Brain microvascular endothelial cell (primary cell): Measurements from ENCODE around the gene SACM1L.
"Not testable (repeated sequence)": the region's sequence is repeated elsewhere in the genome, so short reads cannot be mapped to it uniquely, and the experiment has no call there.

Source experiments
- DNase-seq: peaks from one replicate; pipeline ENCODE4 v3.0.0-alpha.2; 2020
- H3K27ac ChIP-seq: fragments of 250-450 bp; sonication (Bioruptor Pico); 2 replicates; pipeline ENCODE4 v1.5.1; 2020; ENCODE audit warnings: mild to moderate bottlenecking, moderate library complexity
- H3K27me3 ChIP-seq: fragments of 250-450 bp; sonication (Bioruptor Pico); replicated peaks from 2 replicates; pipeline ENCODE4 v1.5.1; 2020; ENCODE audit warnings: mild to moderate bottlenecking
- H3K36me3 ChIP-seq: fragments of 250-450 bp; sonication (Bioruptor Pico); replicated peaks from 2 replicates; pipeline ENCODE4 v1.5.1; 2020; ENCODE audit warnings: mild to moderate bottlenecking
- H3K4me3 ChIP-seq: 2 replicates; pipeline ENCODE4 v1.5.1; 2011; ENCODE audit warnings: low read depth, mild to moderate bottlenecking, control low read depth, low read length, moderate library complexity
- CTCF ChIP-seq: IDR thresholded peaks from 2 replicates; pipeline ENCODE4 v1.5.1; 2011; ENCODE audit warnings: low read depth, mild to moderate bottlenecking, moderate library complexity, low read length, control low read depth, inconsistent platforms; ENCODE audit errors: missing control alignments
- in situ Hi-C: cut with HindIII; loops from 2 replicates; pipeline ENCODE4 v1.10.0; 2017; ENCODE audit warnings: low sequenced_read_pairs, low pct_ligation_motif_present

Gene SACM1L

GRCh38 chr3:45683417-45684326 is 5.5 kb upstream of the SACM1L start:
- DNase-seq: no peak
- no peak overlapping the region for H3K27ac ChIP-seq
- TF ChIP-seq CTCF: no peak

GRCh38 chr3:45684327-45684892 is 4.8 kb upstream of the SACM1L start:
- in situ Hi-C loops: no loop called here
- TF ChIP-seq CTCF: no peak
- no peak for DNase-seq

More at GRCh38 chr3:45683417-45684326, 5.5 kb upstream of the SACM1L start:
- H3K27me3 ChIP-seq: no peaks in the 10 kb centered on the region
- in situ Hi-C loops: no loop called here
- H3K4me3 ChIP-seq: no peak overlapping the region
- peaks cover 2% of the 10 kb centered on the region for H3K36me3 ChIP-seq

DNA sequence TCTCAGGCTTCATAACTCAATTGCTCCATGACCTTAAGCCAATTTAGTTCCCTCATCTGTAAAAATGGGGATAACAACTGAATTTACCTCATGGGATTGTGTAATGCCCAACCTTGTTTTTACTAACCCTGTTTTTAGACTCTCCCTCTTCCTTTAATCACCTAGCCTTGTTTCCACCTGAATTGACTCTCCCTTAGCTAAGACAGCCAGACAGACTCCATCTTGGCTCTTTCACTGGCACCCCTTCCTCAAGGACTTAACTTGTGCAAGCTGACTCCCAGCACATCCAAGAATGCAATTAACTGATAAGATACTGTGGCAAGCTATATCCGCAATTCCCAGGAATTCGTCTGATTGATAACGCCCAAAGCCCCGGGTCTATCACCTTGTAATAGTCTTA is 3.5 kb upstream of the SACM1L start:
- DNase-seq, H3K27ac ChIP-seq, H3K36me3 ChIP-seq, in situ Hi-C loops, H3K27me3 ChIP-seq, H3K4me3 ChIP-seq: not testable (repeated sequence)

More at GRCh38 chr3:45684327-45684892, 4.8 kb upstream of the SACM1L start:
- H3K27me3 ChIP-seq: no peaks in the 10 kb centered on the region
- H3K27ac ChIP-seq: no peak overlapping the region
- no peak overlapping the region for H3K4me3 ChIP-seq
- no peaks in the 10 kb centered on the region for H3K36me3 ChIP-seq

GRCh38 chr3:45686850-45687249 is 2.3 kb upstream of the SACM1L start:
- Histone ChIP-seq H3K27me3 (no peaks in the 10 kb centered on the region), H3K27ac (no peak overlapping the region), H3K4me3 (no peak overlapping the region), H3K36me3 (peaks cover 2% of the 10 kb centered on the region)
- in situ Hi-C loops: no loop called here
- no peak for TF ChIP-seq CTCF
- no peak for DNase-seq

GRCh38 chr3:45687828-45688193 is 1.4 kb upstream of the SACM1L start:
- no peak for DNase-seq
- peaks cover 7% of the 10 kb centered on the region for H3K36me3 ChIP-seq
- H3K4me3 ChIP-seq: peak overlapping the region; percentile 84
- no peaks in the 10 kb centered on the region for H3K27me3 ChIP-seq
- no peak for TF ChIP-seq CTCF
- in situ Hi-C loops: no loop called here
- no peak overlapping the region for H3K27ac ChIP-seq

DNA sequence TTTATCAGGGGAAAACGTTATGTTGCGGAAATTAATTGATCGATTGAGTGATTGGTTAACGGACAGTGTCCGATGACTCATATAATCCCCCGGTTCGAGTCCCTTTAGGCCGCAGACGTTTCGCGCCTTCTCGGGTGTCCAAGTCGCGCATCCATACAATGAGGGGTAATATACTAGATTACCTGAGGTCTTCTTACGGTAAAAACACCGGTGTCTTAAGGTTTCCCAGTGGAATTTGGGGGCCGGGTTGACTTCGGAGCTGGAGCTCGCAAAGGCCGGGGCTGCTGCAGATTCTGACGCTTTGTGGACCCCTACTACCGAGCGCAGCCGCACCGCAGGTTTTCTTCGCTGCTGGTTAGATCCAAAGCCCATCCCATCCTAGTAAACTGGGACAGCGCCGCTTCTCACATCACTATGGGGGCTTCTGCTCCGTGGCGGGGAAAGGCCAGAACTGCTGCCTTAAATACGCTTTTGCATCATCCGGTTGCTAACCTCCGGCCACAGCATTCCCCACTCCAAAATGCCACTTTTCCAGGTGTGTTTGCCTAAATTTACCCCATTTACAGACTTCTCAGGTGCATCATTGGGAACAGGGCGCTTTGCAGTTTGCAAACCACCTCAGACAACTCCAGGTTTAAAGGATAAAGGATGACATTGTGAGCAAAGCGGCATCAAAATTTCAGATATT is 858 bp upstream of the SACM1L start:
- DNase-seq: no peak

More for the DNA sequence above, 858 bp upstream of the SACM1L start:
- Histone ChIP-seq H3K27ac (no peak overlapping the region), H3K4me3 (peak overlapping the region; percentile 84), H3K36me3 (peaks cover 10% of the 10 kb centered on the region), H3K27me3 (no peaks in the 10 kb centered on the region)
- no peak for TF ChIP-seq CTCF
- in situ Hi-C loops: no loop called here
